ENCODE results near the gene POLD4. TPM values are rescaled to one million over a fixed set of nuclear protein-coding genes. Genes with fewer than 3 reads are reported as not detected.

The POLD4 gene
- total RNA-seq, 1 donor from 2014 or later, result 80.0 TPM

DNA sequence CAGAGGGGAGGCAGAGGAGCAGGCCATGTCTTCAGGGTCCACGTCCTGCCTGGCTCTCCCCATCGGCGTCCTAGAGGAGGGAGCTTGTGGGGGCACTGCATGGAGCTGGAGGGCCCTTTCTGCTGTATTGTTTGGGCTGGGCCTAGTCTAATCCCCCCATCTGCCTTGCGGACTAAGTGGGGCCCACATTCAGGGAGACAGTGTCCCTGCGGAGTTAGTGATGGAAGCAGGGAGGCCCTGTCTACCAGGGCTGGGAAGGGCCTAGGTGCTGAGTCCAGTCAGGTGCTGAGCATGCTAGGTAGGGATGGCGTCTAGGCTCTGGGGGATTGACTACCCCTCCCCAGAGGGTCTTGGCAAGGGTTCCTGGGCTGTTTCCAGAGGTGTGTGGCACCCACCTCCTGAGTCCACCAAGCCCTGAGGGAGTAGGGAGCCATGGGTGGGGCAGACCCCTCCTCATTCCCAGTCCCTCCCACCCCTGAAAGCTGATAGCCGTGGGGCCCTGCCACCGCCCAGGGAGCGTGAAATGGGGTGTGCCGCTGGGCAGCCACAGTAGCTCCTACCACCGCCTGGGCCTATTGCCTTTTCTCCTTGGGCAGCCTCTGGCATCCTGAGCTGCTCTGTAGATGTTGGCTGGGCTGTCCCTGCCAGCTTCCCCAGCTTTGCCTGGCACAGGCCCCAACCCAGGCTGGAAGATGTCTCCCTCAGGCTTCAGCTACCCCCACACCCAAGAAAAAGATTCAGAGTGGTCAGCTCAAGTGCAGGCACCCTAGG is 1.9 kb upstream of the POLD4 start:
- H3K27ac ChIP-seq, result peak overlapping the region; percentile 99
- no peaks in the 10 kb centered on the region for H3K9me3 ChIP-seq
- peaks cover 78% of the 10 kb centered on the region for H3K4me1 ChIP-seq
- H3K27me3 ChIP-seq, result no peaks in the 10 kb centered on the region
- intact Hi-C loops (cut with DNase I), result loop anchor here (10.0 kb wide), 1 partner anchor 150 kb away; the partner anchor contains the start of genes CDK2AP2 and PITPNM1
- no peak for TF ChIP-seq POLR2AphosphoS5 (IDR thresholded peaks at IDR 0.05; ENCODE audit: insufficient read depth in 1 of 2, low read depth in 1 of 2)
- TF ChIP-seq POLR2A (IDR thresholded peaks at IDR 0.05), result no peak
- TF ChIP-seq, protein P1, sequence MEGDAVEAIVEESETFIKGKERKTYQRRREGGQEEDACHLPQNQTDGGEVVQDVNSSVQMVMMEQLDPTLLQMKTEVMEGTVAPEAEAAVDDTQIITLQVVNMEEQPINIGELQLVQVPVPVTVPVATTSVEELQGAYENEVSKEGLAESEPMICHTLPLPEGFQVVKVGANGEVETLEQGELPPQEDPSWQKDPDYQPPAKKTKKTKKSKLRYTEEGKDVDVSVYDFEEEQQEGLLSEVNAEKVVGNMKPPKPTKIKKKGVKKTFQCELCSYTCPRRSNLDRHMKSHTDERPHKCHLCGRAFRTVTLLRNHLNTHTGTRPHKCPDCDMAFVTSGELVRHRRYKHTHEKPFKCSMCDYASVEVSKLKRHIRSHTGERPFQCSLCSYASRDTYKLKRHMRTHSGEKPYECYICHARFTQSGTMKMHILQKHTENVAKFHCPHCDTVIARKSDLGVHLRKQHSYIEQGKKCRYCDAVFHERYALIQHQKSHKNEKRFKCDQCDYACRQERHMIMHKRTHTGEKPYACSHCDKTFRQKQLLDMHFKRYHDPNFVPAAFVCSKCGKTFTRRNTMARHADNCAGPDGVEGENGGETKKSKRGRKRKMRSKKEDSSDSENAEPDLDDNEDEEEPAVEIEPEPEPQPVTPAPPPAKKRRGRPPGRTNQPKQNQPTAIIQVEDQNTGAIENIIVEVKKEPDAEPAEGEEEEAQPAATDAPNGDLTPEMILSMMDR (IDR thresholded peaks at IDR 0.05), result no peak
- H3K4me3 ChIP-seq, result peak overlapping the region in 1 of 2 donors; percentile 55
- H3K36me3 ChIP-seq, result no peaks in the 10 kb centered on the region
- peak in 1 of 2 donors; percentile 88 for DNase-seq (ENCODE audit: extremely low spot score in 2 of 2)

DNA sequence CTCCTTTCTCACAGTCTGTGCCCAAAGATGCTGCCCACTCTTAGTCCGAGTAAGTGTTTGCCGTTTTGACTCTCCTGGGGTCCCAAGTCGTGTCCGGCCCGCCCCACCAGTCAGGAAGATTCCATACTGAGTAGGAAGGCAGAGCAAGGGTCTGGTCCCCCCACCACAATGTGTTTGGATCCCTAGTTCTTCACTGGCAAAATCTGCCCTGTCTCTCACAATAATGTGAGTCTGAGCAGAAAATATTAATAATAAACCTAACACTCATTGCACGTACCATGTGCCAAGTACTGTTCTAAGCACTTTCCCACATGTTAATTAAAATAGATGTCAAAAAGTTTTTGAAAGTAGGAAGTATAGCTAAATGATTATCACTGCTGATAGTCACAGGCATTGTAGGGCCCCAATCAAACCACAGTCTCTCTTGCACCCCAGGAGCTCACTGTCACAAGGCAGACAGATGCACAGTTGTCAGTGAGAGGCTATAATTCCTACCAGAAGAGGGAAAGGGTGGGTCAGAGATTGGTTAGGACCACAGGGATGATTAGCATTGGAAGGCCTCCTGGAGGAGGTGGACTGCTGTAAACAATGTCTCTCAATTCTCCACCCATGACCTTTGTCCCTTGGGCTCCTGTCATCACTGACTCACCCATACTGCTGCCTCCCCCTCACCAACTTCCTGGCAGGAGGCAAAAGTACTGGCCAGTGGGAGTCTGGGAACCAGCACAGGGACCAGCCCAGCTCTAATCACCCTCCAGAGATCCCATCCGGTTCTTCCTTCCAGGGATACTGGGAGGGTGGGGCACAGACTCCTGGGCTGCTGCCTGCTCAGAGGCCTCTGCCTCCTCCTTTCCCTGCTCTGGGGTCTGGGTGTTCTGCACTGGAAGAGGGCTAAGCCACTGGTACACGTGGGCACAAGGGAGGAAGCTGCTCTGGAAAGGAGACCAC is 1.0 kb upstream of the POLD4 start:
- H3K4me1 ChIP-seq, result peaks cover 80% of the 10 kb centered on the region
- H3K27me3 ChIP-seq, result no peaks in the 10 kb centered on the region
- H3K36me3 ChIP-seq, result no peaks in the 10 kb centered on the region
- no peaks in the 10 kb centered on the region for H3K9me3 ChIP-seq
- peak overlapping the region; percentile 55 to 70 for H3K4me3 ChIP-seq
- intact Hi-C loops (cut with DNase I), result loop anchor here (1.0 to 10.0 kb wide), 2 partner anchors 19 to 150 kb away; partner anchors contain the start of genes CDK2AP2, CLCF1 and PITPNM1
- DNase-seq (ENCODE audit: extremely low spot score in 2 of 2), result peak in 1 of 2 donors; percentile 98
- peak overlapping the region; percentile 99 for H3K27ac ChIP-seq
- TF ChIP-seq, protein P1 (IDR thresholded peaks at IDR 0.05), result no peak
- TF ChIP-seq POLR2A (IDR thresholded peaks at IDR 0.05) (no peak), POLR2AphosphoS5 (IDR thresholded peaks at IDR 0.05; ENCODE audit: insufficient read depth in 1 of 2, low read depth in 1 of 2) (peak; percentile 61 to 69)

DNA sequence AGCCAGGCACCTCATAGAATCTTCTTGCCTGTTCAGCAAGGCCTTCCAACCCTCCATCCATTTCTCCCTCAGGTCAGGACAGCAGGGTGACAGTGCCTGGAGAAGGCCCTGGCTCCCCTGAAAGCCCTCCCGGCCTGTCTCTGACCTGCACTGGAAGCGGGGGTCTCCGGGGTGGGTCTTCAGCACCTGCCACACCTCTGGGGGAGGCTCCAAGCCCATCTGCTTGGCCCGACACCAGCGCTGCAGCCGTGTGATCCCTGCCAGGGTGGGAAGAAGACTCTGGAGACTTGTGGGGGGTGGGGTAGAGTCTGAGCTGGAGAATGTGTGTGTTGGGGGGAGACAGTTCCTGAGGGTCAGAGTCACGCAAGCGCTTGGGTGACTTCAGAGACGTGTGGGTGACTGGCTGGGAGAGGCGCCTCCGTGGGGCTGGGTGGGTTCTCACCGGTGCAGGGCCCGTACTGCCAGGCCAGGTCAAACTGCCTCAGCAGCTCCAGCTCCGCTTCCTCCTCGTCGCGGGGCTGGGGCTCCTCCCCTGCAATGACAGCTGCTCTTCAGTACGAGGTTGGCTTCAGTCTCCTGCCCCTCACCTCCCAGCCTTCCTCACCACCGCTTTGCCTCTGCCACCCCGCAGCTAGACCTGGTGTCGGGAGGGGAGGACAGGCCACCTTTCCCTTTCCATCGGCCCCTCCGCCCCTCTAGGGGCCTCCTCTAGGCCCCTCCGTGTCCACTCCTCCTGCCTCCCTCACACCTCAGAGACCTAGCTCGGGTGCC is 615 bp downstream of the POLD4 start:
- Histone ChIP-seq H3K27ac (peak overlapping the region; percentile 99), H3K4me1 (peaks cover 76% of the 10 kb centered on the region), H3K9me3 (no peaks in the 10 kb centered on the region), H3K27me3 (no peaks in the 10 kb centered on the region), H3K36me3 (no peaks in the 10 kb centered on the region), H3K4me3 (peak overlapping the region; percentile 55 to 70)
- DNase-seq (ENCODE audit: extremely low spot score in 2 of 2), result no peak
- TF ChIP-seq, protein P1 (IDR thresholded peaks at IDR 0.05), result no peak
- intact Hi-C loops (cut with DNase I), result loop anchor here (10.0 kb wide), 1 partner anchor 152 kb away; the partner anchor contains the start of genes CDK2AP2 and PITPNM1

DNA sequence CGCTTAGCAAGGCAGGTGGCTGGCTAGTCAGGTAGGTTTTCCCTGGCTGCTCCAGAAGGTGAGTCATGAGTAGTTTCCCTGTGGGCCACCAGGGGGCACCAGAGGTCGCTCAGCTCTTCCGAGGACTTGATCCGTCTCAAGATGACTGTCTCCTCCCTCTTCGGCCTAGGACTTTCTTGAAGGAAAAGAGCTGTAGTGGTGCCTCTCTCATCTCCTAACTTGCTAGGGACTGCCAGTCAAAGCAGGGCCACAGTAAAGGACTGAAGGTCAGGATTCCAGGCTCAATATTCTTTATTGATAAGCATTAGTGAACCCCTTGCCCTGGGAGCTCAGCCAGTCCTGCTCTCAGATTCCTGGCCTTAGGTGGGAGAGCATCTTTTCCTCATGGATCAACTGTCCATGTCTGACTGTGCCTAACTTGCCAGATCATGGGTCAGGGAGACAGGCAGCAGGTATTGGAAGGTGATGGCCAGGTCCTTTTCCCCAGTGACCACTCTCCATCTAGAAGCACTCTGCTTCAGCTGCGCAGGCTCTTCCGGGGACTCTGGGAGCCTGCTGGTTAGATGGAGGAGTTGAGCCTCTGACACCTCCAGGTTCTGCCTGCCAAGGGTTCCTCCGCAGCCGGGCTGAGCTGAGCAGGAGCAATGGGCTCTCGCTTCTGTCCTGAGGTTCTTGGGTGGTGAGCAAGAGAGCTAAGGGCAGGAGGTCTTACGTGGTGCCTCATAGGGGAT is 1.9 kb downstream of the POLD4 start:
- TF ChIP-seq, protein P1 (IDR thresholded peaks at IDR 0.05), result peak; percentile 82 to 93 (median 90)
- TF ChIP-seq POLR2A (IDR thresholded peaks at IDR 0.05) (no peak), POLR2AphosphoS5 (IDR thresholded peaks at IDR 0.05; ENCODE audit: insufficient read depth in 1 of 2, low read depth in 1 of 2) (peak in 1 of 2 donors; percentile 48)
- no peak overlapping the region for H3K4me3 ChIP-seq
- intact Hi-C loops (cut with DNase I), result loop anchor here (10.0 kb wide), 1 partner anchor 153 kb away; the partner anchor contains the start of genes CDK2AP2 and PITPNM1

More for the DNA sequence above, 1.9 kb downstream of the POLD4 start:
- no peaks in the 10 kb centered on the region for H3K36me3 ChIP-seq
- no peaks in the 10 kb centered on the region for H3K27me3 ChIP-seq
- DNase-seq (ENCODE audit: extremely low spot score in 2 of 2), result no peak
- H3K9me3 ChIP-seq, result no peaks in the 10 kb centered on the region
- H3K27ac ChIP-seq, result peak overlapping the region; percentile 99
- H3K4me1 ChIP-seq, result peaks cover 70% of the 10 kb centered on the region
